ENCODE results near the gene HOXA4. TPM values are rescaled to one million over a fixed set of nuclear protein-coding genes. Genes with fewer than 3 reads are reported as not detected.
A peak's percentile ranks its signal among the peaks of the same experiment; 100 is the strongest.

HOXA4 gene
- total RNA-seq, 1 donor from 2014 or later: not detected

GRCh38 chr7:27158436-27159265 lies 28.1 kb upstream of the HOXA4 start:
- no peak for DNase-seq

- DNase-seq: no peak
Measured at GRCh38 chr7:27157702-27158431, 27.3 kb upstream of the HOXA4 start.

- DNase-seq: no peak
Measured at GRCh38 chr7:27156916-27157701, 26.6 kb upstream of the HOXA4 start.

- DNase-seq: no peak
Measured at GRCh38 chr7:27156508-27156898, 25.9 kb upstream of the HOXA4 start, which contains the start of gene HOXA7. TSS of gene HOXA7 (minus strand) at chr7:27156675. CDS start at chr7:27156545, 130 bp downstream.

- DNase-seq: no peak
Measured at GRCh38 chr7:27155816-27156507, 25.4 kb upstream of the HOXA4 start.

GRCh38 chr7:27154901-27155815 lies 24.6 kb upstream of the HOXA4 start:
- DNase-seq: no peak

GRCh38 chr7:27154369-27154768 lies 23.8 kb upstream of the HOXA4 start:
- DNase-seq: no peak

GRCh38 chr7:27153526-27153925 lies 23.0 kb upstream of the HOXA4 start:
- DNase-seq: no peak

- no peak for DNase-seq
Measured at GRCh38 chr7:27152816-27153442, 22.4 kb upstream of the HOXA4 start.

- no peak for DNase-seq
Measured at GRCh38 chr7:27151931-27152815, 21.6 kb upstream of the HOXA4 start, which contains the start of gene HOXA3. TSS of gene HOXA3 (minus strand) at chr7:27152583. CDS start at chr7:27110640, 41,943 bp downstream.

GRCh38 chr7:27151341-27151930 lies 20.9 kb upstream of the HOXA4 start:
- no peak for DNase-seq

- peak; percentile 85 for DNase-seq
Measured at GRCh38 chr7:27150568-27151340, 20.2 kb upstream of the HOXA4 start.

GRCh38 chr7:27149842-27150567 lies 19.4 kb upstream of the HOXA4 start:
- no peak for DNase-seq

- DNase-seq: no peak
Measured at GRCh38 chr7:27148756-27149641, 18.4 kb upstream of the HOXA4 start.

- DNase-seq: no peak
Measured at GRCh38 chr7:27148031-27148755, 17.6 kb upstream of the HOXA4 start.
